ENCODE results near the gene ARPC1A. TPM values are rescaled to one million over a fixed set of nuclear protein-coding genes. Genes with fewer than 3 reads are reported as not detected.

The ARPC1A gene
- total RNA-seq, 1 experiment from 2014 or later: 253 TPM

- H3K9me3 ChIP-seq (ENCODE audit: control insufficient read depth, insufficient read depth, low read depth, low read length): no peaks in the 10 kb centered on the region; the same call in 1 of the 2 replicates
- ChIA-PET CTCF (interaction anchor here (0.6 to 0.8 kb wide), 2 partner anchors 243 to 273 kb away, joined by 3 read pairs; no protein-coding TSS in a partner anchor), POLR2A (no interaction called here)
- no TSS peak for BruUV-seq (replicated peaks)
- H3K4me1 ChIP-seq (ENCODE audit: control insufficient read depth, insufficient read depth, low read length): peaks cover 6% of the 10 kb centered on the region; the same call in 1 of the 2 replicates
- no peak overlapping the region for H3K4me3 ChIP-seq (ENCODE audit: low read depth in 2 of 2, low read length in 2 of 2)
- intact Hi-C loops (cut with micrococcal nuclease; ENCODE audit: unreplicated experiment) (no loop called here), in situ Hi-C loops (cut with HindIII; ENCODE audit: low pct_unique_long_range_greater_than_20kb, low sequenced_read_pairs) (no loop called here)
- ATAC-seq (no peak), DNase-seq (ENCODE audit: low read depth, low spot score) (no peak)
- H3K27me3 ChIP-seq (ENCODE audit: control insufficient read depth, insufficient read depth, low read length): no peaks in the 10 kb centered on the region
- no peak overlapping the region for H3K27ac ChIP-seq (ENCODE audit: low read length)
- no peaks in the 10 kb centered on the region for H3K36me3 ChIP-seq (ENCODE audit: control insufficient read depth, insufficient read depth, low read length)
- no peak for TF ChIP-seq POLR2AphosphoS5 (IDR thresholded peaks at IDR 0.05; ENCODE audit: low read depth, low read length)
- TF ChIP-seq CTCF (IDR thresholded peaks at IDR 0.05): no peak
Observed at GRCh38 chr7:99309111-99309510, 16.6 kb upstream of the ARPC1A start.

- Histone ChIP-seq H3K9me3 (ENCODE audit: control insufficient read depth, insufficient read depth, low read depth, low read length) (no peaks in the 10 kb centered on the region; the same call in 1 of the 2 replicates), H3K36me3 (ENCODE audit: control insufficient read depth, insufficient read depth, low read length) (no peaks in the 10 kb centered on the region), H3K27ac (ENCODE audit: low read length) (no peak overlapping the region), H3K4me3 (ENCODE audit: low read depth in 2 of 2, low read length in 2 of 2) (no peak overlapping the region), H3K27me3 (ENCODE audit: control insufficient read depth, insufficient read depth, low read length) (no peaks in the 10 kb centered on the region), H3K4me1 (ENCODE audit: control insufficient read depth, insufficient read depth, low read length) (peaks cover 6% of the 10 kb centered on the region; the same call in 1 of the 2 replicates)
- intact Hi-C loops (cut with micrococcal nuclease; ENCODE audit: unreplicated experiment): loop anchor here (5.0 kb wide), 2 partner anchors 148 to 173 kb away; no protein-coding TSS in a partner anchor
- ChIA-PET POLR2A (interaction anchor here (0.5 kb wide), 1 partner anchor 224 kb away, joined by 5 read pairs; no protein-coding TSS in a partner anchor), CTCF (interaction anchor here (0.5 kb wide), 1 partner anchor 14 kb away, joined by 8 read pairs; no protein-coding TSS in a partner anchor)
- no peak for DNase-seq (ENCODE audit: low read depth, low spot score)
- ATAC-seq: no peak
- no peak for TF ChIP-seq TCF7L2 (IDR thresholded peaks at IDR 0.05; ENCODE audit: low read depth, low read length)
- no peak for TF ChIP-seq REST (IDR thresholded peaks at IDR 0.05; ENCODE audit: insufficient read depth in 1 of 2, low read depth in 2 of 2, low read length in 1 of 2)
- no peak for TF ChIP-seq POLR2AphosphoS5 (IDR thresholded peaks at IDR 0.05; ENCODE audit: low read depth, low read length)
- no peak for TF ChIP-seq CTCF (IDR thresholded peaks at IDR 0.05)
- TF ChIP-seq SIN3A (IDR thresholded peaks at IDR 0.05; ENCODE audit: borderline replicate concordance, insufficient read depth, low read depth, low read length): no peak
- in situ Hi-C loops (cut with HindIII; ENCODE audit: low pct_unique_long_range_greater_than_20kb, low sequenced_read_pairs): no loop called here
- no TSS peak for BruUV-seq (replicated peaks)
Observed at GRCh38 chr7:99310004-99310403, 15.7 kb upstream of the ARPC1A start.
